SH-SY5Y (cell line): ENCODE results near the gene SLC26A11.

Experiments
- GATA2 ChIP-seq: IDR thresholded peaks from 2 replicates; pipeline ENCODE4 v1.6.1; 2011; ENCODE audit warnings: mild to moderate bottlenecking, low read depth, low read length
- GATA3 ChIP-seq: IDR thresholded peaks from 2 replicates; pipeline ENCODE4 v1.6.1; 2011; ENCODE audit warnings: low read depth, mild to moderate bottlenecking, low read length, moderate library complexity

SLC26A11 gene

DNA sequence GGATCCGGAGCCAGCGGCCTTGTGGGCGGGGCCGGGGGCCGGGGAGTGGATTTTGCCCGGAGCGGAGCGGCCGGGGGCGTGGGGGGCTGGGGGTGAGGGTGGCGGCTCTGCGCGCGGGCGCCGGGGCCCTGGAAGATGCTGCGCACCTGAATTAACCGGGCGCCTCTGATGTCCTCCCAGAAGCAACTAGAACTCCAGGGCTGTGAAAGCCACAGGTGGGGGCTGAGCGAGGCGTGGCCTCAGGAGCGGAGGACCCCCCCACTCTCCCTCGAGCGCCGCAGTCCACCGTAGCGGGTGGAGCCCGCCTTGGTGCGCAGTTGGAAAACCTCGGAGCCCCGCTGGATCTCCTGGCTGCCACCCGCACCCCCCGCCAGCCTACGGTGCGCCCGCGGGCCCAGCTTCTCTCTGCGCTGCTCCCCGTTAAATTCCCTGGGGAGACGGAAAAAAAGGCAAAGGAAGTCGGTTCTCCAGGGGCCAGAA lies 549 bp downstream of the SLC26A11 start:
- TF ChIP-seq GATA2 = no peak
- no peak for TF ChIP-seq GATA3

DNA sequence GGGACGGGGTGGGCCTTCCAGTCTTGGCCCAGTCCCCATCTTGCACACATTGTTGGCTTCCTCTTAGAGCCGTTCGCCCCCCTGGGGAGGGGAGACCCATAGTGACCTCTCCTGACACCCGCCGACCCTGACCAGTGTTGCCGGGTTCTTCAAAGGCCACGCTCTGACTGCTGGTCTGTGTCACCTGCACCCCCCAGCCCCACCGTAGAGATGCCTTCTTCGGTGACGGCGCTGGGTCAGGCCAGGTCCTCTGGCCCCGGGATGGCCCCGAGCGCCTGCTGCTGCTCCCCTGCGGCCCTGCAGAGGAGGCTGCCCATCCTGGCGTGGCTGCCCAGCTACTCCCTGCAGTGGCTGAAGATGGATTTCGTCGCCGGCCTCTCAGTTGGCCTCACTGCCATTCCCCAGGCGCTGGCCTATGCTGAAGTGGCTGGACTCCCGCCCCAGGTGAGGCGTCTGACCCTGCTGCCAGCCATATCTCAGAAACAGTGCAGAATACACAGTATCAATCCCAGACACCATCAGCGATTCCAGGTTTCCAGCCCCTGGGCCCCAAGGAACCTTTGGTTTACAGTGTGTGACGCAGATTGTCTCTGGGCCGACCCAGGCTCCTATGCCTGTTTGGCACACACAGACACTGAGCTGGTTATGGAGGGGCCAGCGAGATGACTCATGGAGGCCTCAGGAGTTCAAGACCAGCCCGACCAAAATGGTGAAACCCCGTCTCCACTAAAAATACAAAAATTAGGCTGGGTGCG lies 1.3 kb downstream of the SLC26A11 start:
- TF ChIP-seq GATA3 (no peak), GATA2 (no peak)

DNA sequence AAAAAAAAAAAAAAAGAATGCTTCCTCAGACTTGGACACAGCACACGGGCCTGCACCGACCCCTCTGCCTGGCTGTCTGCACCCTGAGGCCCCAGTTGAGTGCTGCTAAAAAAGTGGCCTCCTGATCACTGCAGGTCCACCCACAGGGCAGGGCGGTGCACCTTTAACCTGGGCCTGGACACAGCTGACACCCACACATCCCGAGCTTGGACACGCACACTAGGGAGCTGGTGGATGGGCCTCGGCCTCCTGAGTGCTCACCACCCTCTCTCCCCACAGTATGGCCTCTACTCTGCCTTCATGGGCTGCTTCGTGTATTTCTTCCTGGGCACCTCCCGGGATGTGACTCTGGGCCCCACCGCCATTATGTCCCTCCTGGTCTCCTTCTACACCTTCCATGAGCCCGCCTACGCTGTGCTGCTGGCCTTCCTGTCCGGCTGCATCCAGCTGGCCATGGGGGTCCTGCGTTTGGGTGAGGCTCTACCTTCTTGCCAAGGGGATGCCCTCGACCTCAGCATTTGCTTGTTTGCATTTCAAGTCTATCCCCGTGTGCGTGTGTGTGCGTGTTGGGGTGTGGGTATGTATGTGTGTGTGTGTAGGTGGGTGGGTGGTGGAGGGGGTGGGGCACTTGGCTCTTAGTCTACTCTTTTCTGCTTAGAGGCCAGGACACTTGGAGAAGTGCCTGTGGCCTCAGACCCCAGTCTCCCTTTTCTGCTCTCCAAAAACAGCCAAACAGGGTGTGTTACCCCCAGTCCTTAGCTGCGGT lies 2.3 kb downstream of the SLC26A11 start:
- TF ChIP-seq GATA2 = no peak
- TF ChIP-seq GATA3 = no peak

DNA sequence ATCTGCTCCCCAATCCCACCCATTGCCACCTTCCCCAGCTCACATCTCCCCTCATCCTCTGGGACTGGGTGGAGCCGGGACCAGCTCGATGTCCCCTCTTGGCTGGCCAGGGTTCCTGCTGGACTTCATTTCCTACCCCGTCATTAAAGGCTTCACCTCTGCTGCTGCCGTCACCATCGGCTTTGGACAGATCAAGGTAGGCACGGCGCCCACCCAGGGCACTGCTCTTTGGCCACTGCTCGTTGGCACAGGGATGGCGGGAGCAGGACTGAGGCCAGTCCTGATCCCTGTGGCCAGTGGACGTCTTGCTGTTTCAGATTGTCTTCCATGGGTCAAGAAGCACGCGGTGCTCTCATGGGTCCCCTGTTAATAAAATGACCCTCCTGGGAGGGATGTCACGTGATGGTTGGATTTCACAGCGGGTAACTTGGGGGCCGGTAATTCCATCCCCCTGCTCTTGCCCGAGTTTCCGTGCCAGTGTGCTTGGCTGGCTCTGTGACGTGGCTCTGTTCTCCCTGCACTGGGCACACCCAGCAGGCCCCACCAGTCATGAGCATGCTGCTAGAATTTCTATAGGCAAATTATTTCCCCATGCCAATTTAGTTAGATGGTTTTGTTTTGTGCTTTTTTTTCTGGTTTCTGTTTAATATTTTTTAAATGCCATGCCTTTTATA lies 3.1 kb downstream of the SLC26A11 start:
- TF ChIP-seq GATA3 = no peak
- TF ChIP-seq GATA2 = no peak

DNA sequence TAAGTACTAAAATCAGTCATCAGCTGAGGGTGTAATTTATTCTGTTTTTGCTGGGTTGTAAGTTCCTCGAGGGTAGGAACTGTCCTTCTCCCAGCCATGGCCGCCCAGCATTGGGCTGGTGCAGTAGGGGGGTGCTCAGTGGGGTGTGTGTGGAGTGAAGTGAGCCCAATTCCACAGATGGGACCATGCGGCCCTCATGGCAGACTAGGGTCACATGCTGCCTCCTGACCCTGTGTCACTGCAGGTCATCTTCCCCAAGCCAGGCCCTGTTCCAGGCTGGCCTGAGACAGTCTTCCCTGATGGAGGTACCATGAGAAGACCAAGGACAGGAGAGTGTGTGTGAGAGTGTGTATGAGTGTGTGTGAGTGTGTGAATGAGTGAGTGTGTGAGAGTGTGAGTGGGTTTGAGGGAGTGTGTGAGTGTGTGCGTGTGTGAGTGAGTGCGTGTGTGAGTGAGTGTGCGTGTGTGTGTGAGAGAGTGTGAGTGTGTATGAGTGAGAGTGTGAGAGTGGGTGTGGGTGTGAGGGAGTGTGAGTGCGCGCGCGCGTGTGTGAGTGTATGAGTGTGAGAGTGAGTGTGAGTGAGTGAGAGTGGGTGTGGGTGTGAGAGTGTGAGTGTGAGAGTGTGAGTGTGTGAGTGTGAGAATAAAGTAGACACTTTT lies 3.7 kb downstream of the SLC26A11 start:
- TF ChIP-seq GATA2 (no peak), GATA3 (no peak)

DNA sequence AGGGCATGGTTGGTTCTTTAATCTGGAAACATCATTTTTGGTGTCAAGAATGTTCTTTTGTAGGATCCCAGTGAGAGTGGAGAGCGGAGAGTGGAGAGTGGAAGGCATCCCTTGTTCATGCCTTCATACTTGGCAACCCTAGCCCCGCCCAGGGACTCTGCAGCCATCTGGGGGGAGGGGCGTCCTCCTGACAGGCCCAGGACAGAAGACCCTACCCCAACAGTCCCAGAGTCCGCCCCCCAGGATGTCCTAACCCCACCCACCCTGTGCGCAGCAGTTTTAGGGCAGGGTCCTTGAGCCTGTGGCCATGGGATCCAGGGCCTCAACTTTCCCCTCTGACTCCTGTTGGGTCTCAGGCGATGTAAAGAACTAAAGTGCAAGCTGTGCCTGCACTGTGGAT lies 4.5 kb downstream of the SLC26A11 start:
- TF ChIP-seq GATA3 (no peak), GATA2 (no peak)

DNA sequence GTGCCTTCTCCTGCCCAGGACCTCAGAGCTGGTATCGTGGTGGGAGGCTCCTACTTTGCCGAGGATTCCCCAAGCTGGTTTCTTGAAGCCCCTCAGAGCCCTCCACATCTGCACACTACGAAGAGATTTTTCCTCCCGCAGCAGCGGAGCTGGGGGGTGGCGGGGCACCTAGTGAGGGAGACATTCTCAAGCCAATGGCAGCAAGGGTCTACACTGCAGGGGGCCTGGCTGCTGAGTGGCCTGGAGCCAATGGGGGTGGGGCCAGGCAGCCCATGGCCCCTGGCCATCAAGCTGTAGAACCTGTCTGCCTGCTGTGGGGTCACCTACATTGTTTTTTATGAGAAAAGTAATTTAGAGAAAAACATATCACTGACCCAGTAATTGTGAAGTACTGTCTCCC lies 5.0 kb downstream of the SLC26A11 start:
- TF ChIP-seq GATA3 = no peak
- TF ChIP-seq GATA2 = no peak

DNA sequence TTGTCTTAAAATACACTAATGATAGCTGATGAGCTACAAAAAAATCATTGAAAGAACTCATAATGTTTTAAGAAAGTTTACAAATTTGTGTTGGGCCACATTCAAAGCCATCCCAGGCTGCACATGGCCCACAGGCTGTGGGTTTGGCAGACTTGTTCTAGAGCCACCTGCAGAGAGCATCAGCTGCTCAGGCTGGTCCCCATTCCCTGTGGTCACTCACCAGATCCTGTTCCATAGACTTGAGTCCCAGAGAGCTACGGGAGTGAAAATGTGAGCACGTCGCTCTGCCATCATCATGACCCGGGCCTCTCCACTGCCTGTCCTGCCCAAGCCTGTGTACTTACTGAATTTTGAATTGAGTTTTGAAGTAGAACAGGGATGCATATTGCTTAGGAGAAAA lies 6.9 kb downstream of the SLC26A11 start:
- TF ChIP-seq GATA2 = no peak
- TF ChIP-seq GATA3 = no peak

DNA sequence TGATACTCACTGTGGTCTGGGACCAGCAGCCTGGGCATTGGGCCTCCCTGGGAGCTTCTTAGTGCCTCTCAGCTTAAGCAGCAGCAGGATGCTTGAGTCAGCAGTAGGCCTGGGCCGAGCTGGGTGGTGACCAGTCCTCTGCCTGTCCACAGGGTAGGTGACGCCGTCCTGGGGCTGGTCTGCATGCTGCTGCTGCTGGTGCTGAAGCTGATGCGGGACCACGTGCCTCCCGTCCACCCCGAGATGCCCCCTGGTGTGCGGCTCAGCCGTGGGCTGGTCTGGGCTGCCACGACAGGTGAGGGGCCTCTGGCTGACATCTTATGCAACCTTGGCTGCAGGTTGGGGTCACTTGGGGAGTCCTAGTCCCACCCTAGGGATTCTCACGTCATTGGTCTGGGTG lies 7.4 kb downstream of the SLC26A11 start:
- no peak for TF ChIP-seq GATA3
- no peak for TF ChIP-seq GATA2

DNA sequence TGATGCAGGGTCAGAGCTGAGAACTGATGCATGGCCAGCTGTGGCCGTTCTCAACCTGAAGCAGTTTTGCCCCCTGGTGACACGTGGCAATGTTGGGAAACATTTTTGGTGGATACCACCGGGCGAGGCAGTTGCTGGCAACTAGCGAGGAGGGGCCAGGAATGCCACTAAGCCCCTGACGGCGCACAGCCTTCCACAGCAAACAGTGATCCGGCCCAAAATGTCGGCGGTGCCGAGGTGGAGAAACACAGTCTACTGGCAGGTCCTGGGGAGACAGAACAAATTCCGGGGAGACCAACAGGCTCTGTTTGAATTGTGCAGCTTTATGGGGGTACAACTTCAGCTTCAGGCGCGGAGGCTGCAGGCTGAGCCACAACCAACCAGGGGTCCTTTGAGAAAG lies 8.2 kb downstream of the SLC26A11 start:
- TF ChIP-seq GATA3 (no peak), GATA2 (no peak)

DNA sequence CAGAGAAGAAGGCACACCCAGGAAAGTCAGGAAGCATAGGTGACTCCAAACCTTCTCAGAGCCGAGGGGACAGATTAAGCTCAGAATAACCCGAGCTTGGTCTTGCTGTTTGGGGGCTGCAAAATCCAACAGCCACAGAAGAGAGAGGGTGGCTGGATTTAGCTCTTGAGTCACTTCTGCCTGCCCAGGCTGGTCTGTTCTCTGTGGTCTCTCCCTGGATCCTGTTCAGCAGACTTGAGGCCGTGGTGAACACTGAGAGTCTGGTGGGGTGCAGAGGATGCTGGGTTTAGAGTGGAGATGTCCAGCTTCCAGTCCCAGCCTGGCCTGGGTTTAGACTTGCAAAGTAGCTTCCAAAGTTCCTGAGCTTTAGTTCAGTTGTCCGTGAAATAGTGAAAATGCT lies 8.8 kb downstream of the SLC26A11 start:
- TF ChIP-seq GATA3 (no peak), GATA2 (no peak)

DNA sequence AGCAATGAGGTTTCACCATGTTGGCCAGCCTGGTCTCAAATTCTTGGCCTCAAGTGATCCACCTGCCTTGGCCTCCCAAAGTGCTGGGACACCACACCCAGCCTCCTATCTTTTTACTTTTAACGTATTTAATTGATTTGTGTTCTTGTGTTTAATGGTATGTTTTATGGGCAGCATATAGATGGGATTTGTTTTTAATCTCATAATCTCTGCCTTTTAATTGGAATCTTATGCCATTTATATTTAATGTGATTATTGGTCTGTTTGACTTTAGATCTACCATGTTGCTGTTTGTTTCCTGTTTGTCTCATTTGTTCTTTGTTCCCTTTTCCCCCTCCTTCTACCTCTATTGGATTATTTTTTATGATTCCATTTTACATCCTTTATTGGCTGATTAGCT lies 12.2 kb downstream of the SLC26A11 start:
- TF ChIP-seq GATA2 (no peak), GATA3 (no peak)

DNA sequence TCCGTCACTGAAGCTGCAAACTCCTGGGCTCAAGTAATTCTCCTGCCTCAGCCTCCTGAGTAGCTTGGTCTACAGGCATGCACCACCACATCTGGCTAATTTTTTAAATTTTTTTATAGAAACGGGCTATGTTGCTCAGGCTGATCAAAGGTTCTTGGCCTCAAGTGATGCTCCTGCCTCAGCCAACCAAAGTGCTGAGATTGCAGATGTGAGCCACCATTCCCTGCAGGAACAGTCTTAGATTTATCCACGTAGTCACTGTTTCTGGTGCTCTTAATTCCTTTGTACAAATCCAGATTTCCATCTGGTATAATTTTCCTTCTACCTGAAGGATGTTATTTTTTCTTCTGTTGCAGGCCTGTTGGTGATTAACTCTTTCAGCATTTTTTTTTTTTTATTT lies 13.0 kb downstream of the SLC26A11 start:
- TF ChIP-seq GATA2 = no peak
- TF ChIP-seq GATA3 = no peak

DNA sequence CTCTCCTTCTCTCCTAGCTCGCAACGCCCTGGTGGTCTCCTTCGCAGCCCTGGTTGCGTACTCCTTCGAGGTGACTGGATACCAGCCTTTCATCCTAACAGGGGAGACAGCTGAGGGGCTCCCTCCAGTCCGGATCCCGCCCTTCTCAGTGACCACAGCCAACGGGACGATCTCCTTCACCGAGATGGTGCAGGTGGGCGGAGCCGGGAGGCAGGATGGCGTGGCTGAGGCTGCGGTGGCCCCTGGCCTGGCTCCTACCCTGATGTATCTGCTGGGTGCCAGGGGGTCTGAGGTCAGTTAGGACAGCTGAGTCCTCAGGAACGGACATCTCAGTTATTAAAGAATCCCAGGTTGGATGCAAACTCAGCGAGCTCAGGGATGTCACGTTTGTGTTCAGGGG lies 16.7 kb downstream of the SLC26A11 start:
- TF ChIP-seq GATA2 = no peak
- no peak for TF ChIP-seq GATA3
